OCI-LY3 (cell line): Measurements from ENCODE around the gene MAPK7.

Source experiments
- H2AFZ ChIP-seq: fragments of 200-600, 300-600 bp; shearing (Covaris generic); 2 replicates; pipeline ENCODE4 v1.6.0; 2014; ENCODE audit warnings: antibody characterized with exemption, low read depth, low read length
- H3K27ac ChIP-seq: fragments of 200-600, 300-600 bp; sonication (generic); 2 replicates; pipeline ENCODE4 v1.5.1; 2014; ENCODE audit warnings: mild to moderate bottlenecking, low read length, moderate library complexity, mixed read lengths
- H3K27me3 ChIP-seq: fragments of 200-600, 300-600 bp; sonication (generic); 2 replicates; pipeline ENCODE4 v1.6.1; 2014; ENCODE audit warnings: low read depth, low read length, mixed read lengths
- H3K36me3 ChIP-seq: fragments of 200-600, 300-600 bp; sonication (generic); replicated peaks from 2 replicates; pipeline ENCODE3; 2014; ENCODE audit warnings: low read depth, low read length, mixed read lengths
- H3K4me1 ChIP-seq: fragments of 300-600, 200-600 bp; sonication (generic); 2 replicates; pipeline ENCODE4 v1.6.1; 2014; ENCODE audit warnings: low read length, mixed read lengths
- H3K4me2 ChIP-seq: fragments of 200-600, 300-600 bp; sonication (generic); 2 replicates; pipeline ENCODE4 v1.6.1; 2014; ENCODE audit warnings: low read length, mixed read lengths
- H3K4me3 ChIP-seq: fragments of 300-600, 200-600 bp; sonication (generic); 2 replicates; pipeline ENCODE4 v1.5.1; 2014; ENCODE audit warnings: antibody characterized with exemption, mild to moderate bottlenecking, low read length, moderate library complexity
- H3K79me2 ChIP-seq: fragments of 300-600, 200-600 bp; shearing (Covaris generic); 2 replicates; pipeline ENCODE4 v1.6.1; 2014; ENCODE audit warnings: mild to moderate bottlenecking, low read length, mixed read lengths
- H3K9ac ChIP-seq: fragments of 300-600, 200-600 bp; shearing (Covaris generic); 2 replicates; pipeline ENCODE4 v1.6.0; 2014; ENCODE audit warnings: mild to moderate bottlenecking, low read length, moderate library complexity
- H3K9me3 ChIP-seq: fragments of 200-600, 300-600 bp; shearing (Covaris generic); 2 replicates; pipeline ENCODE4 v1.6.1; 2014; ENCODE audit warnings: low read length, mixed read lengths; ENCODE audit not compliant: insufficient read depth
- H4K20me1 ChIP-seq: fragments of 200-600, 300-600 bp; sonication (generic); 2 replicates; pipeline ENCODE4 v1.6.1; 2016; ENCODE audit warnings: low read length, mixed read lengths; ENCODE audit not compliant: insufficient read depth
- CTCF ChIP-seq: fragments of 200-600, 300-600 bp; sonication (generic); IDR thresholded peaks from 2 replicates; pipeline ENCODE4 v1.5.1; 2014; ENCODE audit warnings: antibody characterized with exemption, low read length, low read depth
- EZH2phosphoT487 ChIP-seq: fragments of 200-600 bp; shearing (Covaris generic); IDR thresholded peaks from 2 replicates; pipeline ENCODE4 v1.6.1; 2018; ENCODE audit warnings: antibody characterized with exemption, mixed run types, low read depth

Gene MAPK7

GRCh38 chr17:19383681-19384470, 5.6 kb downstream of the MAPK7 start:
- Histone ChIP-seq H3K79me2 (no peaks in the 10 kb centered on the region), H3K4me3 (no peak overlapping the region), H3K4me2 (no peak overlapping the region), H3K9ac (no peak overlapping the region), H3K27ac (no peak overlapping the region), H3K9me3 (no peaks in the 10 kb centered on the region), H3K27me3 (no peaks in the 10 kb centered on the region), H3K36me3 (no peaks in the 10 kb centered on the region), H3K4me1 (no peaks in the 10 kb centered on the region), H4K20me1 (no peaks in the 10 kb centered on the region), H2AFZ (no peak overlapping the region)
- no peak for TF ChIP-seq CTCF
- no peak for TF ChIP-seq EZH2phosphoT487

- Histone ChIP-seq H3K4me3 (no peak overlapping the region), H3K4me2 (no peak overlapping the region), H2AFZ (no peak overlapping the region), H3K27ac (no peak overlapping the region), H3K79me2 (no peaks in the 10 kb centered on the region), H4K20me1 (no peaks in the 10 kb centered on the region), H3K9me3 (no peaks in the 10 kb centered on the region), H3K27me3 (no peaks in the 10 kb centered on the region), H3K4me1 (no peaks in the 10 kb centered on the region), H3K9ac (no peak overlapping the region), H3K36me3 (no peaks in the 10 kb centered on the region)
- TF ChIP-seq EZH2phosphoT487 = no peak
- TF ChIP-seq CTCF = no peak
These were observed 6.6 kb downstream of the MAPK7 start for GRCh38 chr17:19384723-19385391.

- H3K4me2 ChIP-seq = no peak overlapping the region
- no peaks in the 10 kb centered on the region for H3K9me3 ChIP-seq
- H4K20me1 ChIP-seq = no peaks in the 10 kb centered on the region
- no peaks in the 10 kb centered on the region for H3K36me3 ChIP-seq
- no peak overlapping the region for H3K4me3 ChIP-seq
- H3K9ac ChIP-seq = no peak overlapping the region
- H3K4me1 ChIP-seq = no peaks in the 10 kb centered on the region
- no peaks in the 10 kb centered on the region for H3K27me3 ChIP-seq
- H2AFZ ChIP-seq = no peak overlapping the region
- no peak overlapping the region for H3K27ac ChIP-seq
- no peak for TF ChIP-seq EZH2phosphoT487
- no peaks in the 10 kb centered on the region for H3K79me2 ChIP-seq
These were observed 7.3 kb downstream of the MAPK7 start for GRCh38 chr17:19385521-19385983.

GRCh38 chr17:19386051-19386929, 8.0 kb downstream of the MAPK7 start:
- no peak overlapping the region for H3K4me2 ChIP-seq

More at GRCh38 chr17:19386051-19386929, 8.0 kb downstream of the MAPK7 start:
- Histone ChIP-seq H3K79me2 (no peaks in the 10 kb centered on the region), H2AFZ (no peak overlapping the region), H3K27ac (no peak overlapping the region), H3K9ac (no peak overlapping the region), H3K4me3 (no peak overlapping the region), H3K9me3 (no peaks in the 10 kb centered on the region), H3K4me1 (no peaks in the 10 kb centered on the region), H4K20me1 (no peaks in the 10 kb centered on the region), H3K36me3 (no peaks in the 10 kb centered on the region), H3K27me3 (no peaks in the 10 kb centered on the region)
- TF ChIP-seq EZH2phosphoT487 (no peak), CTCF (no peak)
